Kidney capillary endothelial cell (primary cell): ENCODE results near the gene PREP.

ENCODE experiments used
- DNase-seq: peaks from one replicate; pipeline ENCODE4 v3.0.0-alpha.2; 2018; ENCODE audit warnings: low spot score

PREP gene

GRCh38 chr6:105308840-105309239, 94.0 kb downstream of the PREP start:
- no peak for DNase-seq

- DNase-seq: no peak
Observed at GRCh38 chr6:105305521-105305920, 97.4 kb downstream of the PREP start.

GRCh38 chr6:105304825-105305224, 98.1 kb downstream of the PREP start:
- no peak for DNase-seq

- no peak for DNase-seq
Observed at GRCh38 chr6:105304366-105304765, 98.5 kb downstream of the PREP start.

GRCh38 chr6:105302617-105303128, 100.2 kb downstream of the PREP start:
- no peak for DNase-seq

- DNase-seq: no peak
Observed at GRCh38 chr6:105301756-105302616, 100.9 kb downstream of the PREP start.

GRCh38 chr6:105301072-105301503, 101.8 kb downstream of the PREP start:
- no peak for DNase-seq

- no peak for DNase-seq
Observed at GRCh38 chr6:105300090-105300489, 102.8 kb downstream of the PREP start.

- no peak for DNase-seq
Observed at GRCh38 chr6:105294129-105294528, 108.8 kb downstream of the PREP start.

GRCh38 chr6:105292689-105293339, 110.1 kb downstream of the PREP start:
- no peak for DNase-seq

- DNase-seq: no peak
Observed at GRCh38 chr6:105291525-105291924, 111.4 kb downstream of the PREP start.

GRCh38 chr6:105282631-105283585, 120.0 kb downstream of the PREP start:
- no peak for DNase-seq

- DNase-seq: no peak
Observed at GRCh38 chr6:105280033-105280432, 122.8 kb downstream of the PREP start.

- DNase-seq: no peak
Observed at GRCh38 chr6:105279463-105279862, 123.4 kb downstream of the PREP start.

GRCh38 chr6:105278813-105279212, 124.1 kb downstream of the PREP start:
- no peak for DNase-seq

- no peak for DNase-seq
Observed at GRCh38 chr6:105278035-105278434, 124.8 kb downstream of the PREP start.

GRCh38 chr6:105276374-105276773, 126.5 kb downstream of the PREP start:
- no peak for DNase-seq

- no peak for DNase-seq
Observed at GRCh38 chr6:105275542-105275941, 127.3 kb downstream of the PREP start.

GRCh38 chr6:105274678-105275077, 128.2 kb downstream of the PREP start:
- DNase-seq: no peak

GRCh38 chr6:105273589-105273988, 129.3 kb downstream of the PREP start:
- DNase-seq: no peak

- DNase-seq: no peak
Observed at GRCh38 chr6:105272786-105273185, 130.1 kb downstream of the PREP start.

GRCh38 chr6:105270511-105270910, 132.4 kb downstream of the PREP start:
- DNase-seq: no peak
